Stimulated activated naive CD4-positive, alpha-beta T cell treated with Interleukin-2 at 50 U/mL for 16 hours (primary cell): Measurements from ENCODE around the gene ASAH2.
"Not testable (repeated sequence)": the region's sequence is repeated elsewhere in the genome, so short reads cannot be mapped to it uniquely, and the experiment has no call there.

ENCODE experiments used
- DNase-seq: peaks from one replicate; lab custom pipeline; 2025; lab: John Stamatoyannopoulos, UW

ASAH2 gene

DNA sequence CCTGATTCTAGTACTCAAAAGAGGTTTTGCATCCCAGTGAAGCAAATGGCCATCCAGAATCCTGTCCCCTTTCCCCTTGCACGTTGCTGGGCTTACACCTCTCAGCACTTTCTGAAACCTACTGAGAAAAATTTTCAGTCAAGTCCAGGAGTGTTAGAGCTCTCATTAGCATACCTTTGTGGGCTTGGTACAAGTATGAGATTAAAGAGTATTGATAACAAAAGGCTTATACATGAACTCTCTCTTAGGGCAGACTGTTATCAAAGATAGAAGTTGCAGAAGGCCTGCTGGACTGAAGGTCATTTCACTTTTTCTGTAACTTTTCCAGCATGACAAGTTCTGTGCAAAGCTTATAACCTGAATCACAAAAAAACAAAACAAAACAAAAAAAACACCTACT, at the start of gene ASAH2:
Gene ASAH2 (minus strand): TSS at position 123 of the 400 bp plus-strand sequence. CDS start 2,906 bp downstream, outside the sequence.
- no peak for DNase-seq

DNA sequence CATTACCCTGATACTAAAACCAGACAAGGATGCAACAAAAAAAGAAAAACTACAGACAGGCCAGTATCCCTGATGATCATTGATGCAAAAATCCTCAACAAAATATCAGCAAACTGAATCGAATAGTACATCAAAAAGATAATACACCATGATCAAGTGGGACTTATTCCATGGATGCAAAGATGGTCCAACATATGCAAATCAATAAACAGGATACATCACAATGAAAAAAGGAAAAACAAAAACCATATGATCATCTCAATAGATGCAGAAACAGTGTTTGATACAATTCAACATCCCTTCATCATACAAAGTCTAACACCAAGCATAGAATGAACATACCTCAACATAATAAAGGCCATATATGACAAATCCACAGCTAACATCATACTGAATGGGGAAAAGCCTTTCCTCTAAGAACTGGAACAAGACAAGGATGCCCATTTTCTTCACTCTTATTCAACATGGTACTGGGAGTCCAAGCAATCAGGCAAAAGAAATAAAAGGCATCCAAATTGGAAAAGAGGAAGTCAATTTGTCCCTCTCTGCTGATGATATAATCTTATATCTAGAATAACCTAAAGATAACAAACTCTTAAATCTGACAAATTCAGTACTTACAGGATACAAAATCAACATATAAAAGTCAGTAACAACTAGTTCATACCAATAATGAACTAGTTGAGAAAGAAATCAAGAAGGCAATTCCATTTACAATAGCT, 48.8 kb upstream of the ASAH2 start:
- no peak for DNase-seq

DNA sequence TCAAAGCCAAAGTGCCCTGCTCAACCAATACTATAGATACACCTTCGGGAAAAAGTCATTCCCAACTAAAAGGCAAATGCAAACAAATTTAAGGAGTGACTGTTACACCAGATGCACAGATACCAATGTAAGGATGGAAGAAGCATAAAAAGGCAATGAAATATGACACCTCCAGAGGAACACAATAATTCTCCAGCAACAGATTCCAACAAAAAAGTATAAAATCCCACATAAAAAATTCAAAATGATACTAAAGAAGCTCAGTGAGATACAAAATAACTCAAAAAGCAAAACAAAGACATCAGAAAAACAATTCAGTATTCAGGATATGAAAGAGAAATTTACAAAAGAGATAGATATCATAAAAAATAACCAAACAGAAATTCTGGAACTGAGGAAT, 44.1 kb upstream of the ASAH2 start:
- no peak for DNase-seq

DNA sequence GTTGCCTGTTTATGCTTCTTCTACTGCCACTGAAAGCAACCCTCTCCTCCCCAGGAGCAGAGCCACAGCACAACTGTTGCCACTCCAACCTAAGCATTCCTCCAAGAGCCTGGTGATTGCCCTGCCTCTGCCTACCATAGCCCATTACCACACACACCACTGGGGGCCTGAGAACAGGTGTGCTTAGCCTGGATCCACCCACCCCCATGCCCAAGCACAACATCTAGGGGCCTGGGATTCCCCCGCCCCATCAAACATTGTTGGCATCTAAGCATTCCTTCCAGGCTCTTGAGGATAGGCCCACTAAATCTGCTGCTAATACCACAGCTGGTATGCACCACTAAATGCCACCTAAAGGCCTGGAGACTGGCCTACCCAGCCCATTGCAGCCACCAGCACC, 43.3 kb upstream of the ASAH2 start:
- no peak for DNase-seq

DNA sequence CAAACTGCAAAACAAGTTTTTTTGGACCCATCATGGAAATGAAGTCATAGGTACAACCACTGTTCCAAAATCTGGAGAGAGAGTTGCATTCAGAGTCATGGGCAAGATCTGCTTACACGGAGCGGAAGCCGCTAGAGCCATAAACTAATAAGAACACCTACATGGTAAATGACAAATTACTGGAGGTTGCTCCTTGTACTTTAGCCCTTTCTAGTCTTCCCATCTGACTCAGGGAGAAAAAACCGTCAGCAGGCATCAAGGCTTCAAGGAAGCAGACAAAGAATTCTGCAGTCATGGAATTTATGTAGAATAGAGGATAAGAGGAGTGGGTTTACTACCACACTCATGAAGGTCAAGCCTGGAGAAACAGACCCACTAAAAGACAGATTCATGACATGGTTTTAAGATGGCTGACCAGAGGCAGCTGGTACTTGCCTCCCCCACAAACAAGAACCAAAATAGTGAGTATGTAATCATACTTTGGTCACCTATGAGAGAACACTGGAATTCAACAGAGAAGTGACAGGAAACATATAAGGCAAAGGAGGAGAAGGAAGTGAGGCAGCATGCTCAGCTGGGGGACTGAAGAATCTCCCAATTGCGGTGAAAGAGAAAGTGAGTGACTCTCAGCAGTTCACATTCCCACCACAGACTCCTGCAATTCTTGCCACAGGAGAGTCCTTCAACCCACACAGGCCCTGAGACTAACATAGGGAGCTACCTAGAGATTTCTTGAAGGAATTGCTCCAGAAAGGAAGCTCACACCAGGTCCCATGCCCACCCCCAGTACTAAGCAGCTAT, 42.4 kb upstream of the ASAH2 start:
- DNase-seq: no peak

DNA sequence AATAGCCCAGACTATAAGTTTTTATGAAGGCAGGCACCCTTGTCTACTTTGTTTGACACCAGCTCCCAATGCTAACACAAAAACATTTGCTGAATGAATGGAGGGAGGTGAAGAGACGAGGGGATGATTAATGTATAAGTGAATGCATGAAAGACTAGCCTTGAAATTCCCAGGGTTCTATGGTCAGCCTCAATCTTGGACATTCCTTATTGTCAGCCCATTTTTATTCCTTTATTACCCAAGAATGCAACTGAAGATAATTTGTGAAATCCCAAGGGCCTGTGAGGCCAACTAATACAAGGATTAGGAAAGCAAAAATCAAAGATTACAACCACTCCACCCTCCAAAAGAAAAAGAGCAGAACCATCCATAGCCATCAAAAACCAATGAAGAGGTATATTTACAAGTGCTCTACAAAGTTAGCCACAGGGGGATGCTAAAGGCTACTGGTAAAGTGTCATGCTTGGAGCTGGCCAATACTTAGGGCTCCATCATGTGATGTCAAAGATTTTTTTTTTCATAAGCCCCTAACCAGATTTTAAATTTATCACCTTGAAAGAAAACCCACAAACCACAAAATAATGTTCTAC, 40.0 kb upstream of the ASAH2 start:
- DNase-seq: no peak

DNA sequence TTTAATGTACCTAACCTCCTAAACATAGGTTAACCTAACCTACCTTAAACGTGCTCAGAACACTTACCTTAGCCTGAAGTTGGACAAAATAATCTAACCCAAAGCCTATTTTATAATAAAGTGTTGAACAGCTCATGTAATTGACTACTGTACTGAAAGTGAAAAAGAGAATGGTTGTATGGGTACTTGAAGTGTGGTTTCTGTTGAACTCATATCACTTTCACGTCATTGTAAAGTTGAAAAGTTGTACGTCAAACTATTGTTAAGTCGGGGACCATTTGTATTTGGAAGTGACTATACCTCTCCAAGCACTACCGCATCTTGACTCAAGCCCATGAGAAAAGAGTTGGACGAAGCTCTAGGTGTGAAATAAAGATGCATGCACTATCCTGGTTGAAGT, 37.9 kb upstream of the ASAH2 start:
- no peak for DNase-seq

DNA sequence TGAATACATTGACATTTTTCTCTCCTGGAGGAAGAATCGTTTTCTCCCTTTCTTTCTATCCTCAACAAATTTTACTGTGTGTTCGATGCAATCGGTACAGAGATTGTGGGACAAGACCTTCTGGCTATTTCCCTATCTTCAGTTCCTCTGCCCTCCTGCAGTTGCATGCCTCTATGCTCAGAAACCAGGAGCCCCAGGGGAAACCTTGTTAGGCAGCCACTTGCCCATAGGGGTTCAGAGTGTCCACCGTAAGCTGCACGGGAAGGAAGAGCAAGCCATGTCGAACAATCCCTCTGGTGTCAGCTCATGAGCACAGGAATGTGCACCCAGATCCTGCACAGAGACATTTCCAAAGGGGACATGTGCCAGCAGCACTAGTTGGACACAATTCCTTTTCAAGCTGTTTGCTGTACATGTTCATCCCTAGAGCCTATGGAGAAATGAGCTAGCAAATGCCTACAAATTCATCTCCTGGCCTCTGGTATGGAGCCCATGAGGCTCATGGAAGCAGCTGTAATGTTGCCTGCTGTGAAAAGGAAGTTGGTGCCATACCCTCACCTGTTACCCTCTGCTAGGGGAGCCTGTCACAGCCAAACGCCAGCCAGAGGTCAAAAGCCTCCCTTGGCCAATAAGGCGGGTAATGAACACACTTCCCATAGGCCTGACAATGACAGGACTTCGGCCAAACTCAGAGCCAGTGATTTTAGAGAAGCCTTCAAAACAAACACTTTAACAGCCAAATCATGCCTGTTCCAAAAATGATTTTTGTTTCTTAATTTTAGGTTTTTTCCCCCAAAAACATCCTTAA, 35.9 kb upstream of the ASAH2 start:
- DNase-seq: no peak

DNA sequence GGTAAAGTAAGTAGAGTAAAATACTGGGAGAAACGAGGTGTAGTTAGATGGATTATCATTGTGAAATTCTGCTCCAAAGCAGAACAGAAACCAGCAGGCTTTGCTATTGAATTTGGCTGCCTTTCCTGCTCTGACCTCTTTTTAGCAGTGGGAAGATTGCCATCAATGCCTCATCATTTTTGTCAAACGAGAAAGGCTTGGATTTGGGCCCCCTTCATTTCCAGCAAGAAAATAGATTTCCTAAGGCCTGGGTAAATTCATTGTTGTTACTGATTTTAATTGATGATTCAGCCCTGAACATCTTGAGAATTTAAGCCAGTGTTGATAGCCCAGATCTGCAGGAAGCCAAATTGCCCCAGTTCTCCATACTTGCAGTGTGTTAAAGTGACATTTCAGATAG, 35.2 kb upstream of the ASAH2 start:
- DNase-seq: no peak

DNA sequence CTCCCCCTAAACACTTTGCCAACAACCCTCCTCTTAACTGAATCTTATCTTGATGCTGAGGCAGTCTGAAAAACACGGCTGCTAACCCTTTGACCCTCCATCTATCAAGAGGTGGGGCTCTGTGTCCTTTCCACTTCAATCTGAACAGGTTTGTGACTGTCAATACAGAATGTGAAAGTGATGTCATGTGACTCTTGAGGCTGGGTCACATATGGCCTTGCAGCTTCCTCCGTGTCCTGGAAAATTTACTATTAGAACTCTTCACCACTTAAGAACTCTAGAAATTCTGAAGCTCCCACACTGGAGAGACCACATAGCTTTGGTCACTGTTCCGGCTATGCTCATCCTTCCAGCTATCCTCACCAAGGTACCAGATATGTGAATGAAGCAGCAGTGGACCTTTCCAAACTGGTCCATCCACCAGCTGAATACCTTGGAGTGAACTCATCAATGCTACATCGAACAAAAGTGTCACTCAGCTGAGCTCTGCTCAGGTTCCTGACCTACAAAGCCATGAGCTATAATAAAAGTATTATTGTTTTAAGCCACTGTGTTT, 30.7 kb upstream of the ASAH2 start:
- DNase-seq: no peak

DNA sequence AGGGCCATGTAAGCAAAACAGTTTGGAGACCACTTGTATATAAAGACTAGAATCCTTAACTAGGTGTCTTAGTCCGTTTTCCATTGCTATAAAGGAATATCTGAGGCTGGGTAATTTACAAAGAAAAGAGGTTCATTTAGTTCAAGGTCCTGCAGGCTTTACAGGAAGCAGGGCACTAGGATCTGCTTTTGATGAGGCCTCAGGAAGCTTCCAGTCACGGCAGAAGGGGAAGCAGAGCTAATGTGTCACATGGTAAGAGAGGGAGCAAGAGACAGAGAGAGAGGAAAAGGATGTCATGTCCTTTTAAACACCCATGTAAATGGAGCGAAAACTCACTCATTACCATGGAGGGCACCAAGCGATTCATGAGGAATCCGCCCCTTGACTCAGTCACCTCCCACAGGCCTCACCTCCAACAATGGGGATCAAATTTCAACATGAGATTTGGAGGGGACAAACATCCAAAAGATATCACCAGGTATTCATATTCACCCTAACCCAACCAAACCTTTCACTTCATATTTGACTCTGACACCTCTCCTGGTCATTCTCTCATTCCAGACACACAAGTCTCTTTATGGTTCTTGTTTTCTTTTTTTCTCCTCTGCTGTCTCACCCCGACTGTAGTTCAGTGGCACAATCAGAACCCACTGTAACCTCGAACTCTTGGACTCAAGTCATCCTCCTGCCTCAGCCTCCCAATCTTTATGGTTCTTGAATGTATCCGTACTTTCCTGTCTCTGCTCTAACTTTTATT, 30.1 kb upstream of the ASAH2 start:
- DNase-seq: no peak

DNA sequence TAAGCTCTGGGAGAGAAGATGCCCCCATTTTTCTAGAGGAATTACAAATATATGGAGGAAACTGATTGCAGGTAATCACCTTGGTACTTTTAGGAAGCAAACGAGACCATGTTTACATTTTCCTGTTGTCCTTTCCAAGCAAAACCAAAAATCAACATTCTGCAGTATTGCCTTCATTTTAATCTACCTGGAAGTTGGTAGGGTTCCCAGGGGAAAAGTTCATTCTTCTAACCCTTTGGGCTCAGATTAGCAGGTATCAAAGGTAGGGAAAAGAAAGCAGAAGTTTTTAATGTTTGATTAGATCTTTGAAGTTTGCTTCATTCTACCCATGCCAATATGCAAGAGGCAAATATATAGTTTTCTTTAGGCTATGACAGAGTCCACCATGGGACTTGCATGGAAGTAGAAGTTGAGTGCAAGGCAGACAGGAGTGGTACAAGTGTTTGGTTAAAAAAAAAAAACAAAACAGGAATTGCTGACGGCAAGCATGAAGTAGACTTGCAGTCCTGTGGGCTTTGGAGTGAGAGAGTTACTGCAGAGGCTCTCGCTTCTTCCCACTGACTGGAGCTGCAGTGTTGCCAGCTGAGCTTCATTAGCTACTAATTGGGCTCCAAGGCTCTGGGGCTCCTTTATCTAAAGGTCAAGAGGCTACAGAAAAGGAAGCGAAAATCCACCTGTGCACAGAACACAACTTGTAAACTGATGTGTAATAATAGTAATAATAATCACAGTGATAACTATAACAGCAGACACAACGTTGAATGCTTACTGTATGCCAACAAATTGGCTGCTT, 28.9 kb upstream of the ASAH2 start:
- no peak for DNase-seq

DNA sequence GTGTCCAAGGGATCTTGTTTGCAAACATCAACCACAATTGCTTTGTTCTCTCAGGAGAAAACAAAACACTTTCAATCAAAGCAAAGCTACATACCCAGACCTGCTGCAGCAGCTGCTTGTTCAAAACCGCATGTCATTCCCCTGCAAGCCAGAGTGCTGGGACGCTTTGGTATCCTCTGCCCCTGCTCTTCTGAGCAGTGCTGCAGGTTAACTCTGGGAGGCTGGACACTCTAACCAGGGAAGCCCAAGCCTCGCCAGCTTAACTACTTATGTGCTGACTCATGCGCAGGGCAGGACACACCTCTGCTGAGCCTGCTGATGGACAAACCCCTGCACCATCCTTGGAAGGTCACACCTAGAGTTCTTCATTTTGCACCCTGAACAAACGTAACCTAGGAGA, 28.2 kb upstream of the ASAH2 start:
- no peak for DNase-seq

DNA sequence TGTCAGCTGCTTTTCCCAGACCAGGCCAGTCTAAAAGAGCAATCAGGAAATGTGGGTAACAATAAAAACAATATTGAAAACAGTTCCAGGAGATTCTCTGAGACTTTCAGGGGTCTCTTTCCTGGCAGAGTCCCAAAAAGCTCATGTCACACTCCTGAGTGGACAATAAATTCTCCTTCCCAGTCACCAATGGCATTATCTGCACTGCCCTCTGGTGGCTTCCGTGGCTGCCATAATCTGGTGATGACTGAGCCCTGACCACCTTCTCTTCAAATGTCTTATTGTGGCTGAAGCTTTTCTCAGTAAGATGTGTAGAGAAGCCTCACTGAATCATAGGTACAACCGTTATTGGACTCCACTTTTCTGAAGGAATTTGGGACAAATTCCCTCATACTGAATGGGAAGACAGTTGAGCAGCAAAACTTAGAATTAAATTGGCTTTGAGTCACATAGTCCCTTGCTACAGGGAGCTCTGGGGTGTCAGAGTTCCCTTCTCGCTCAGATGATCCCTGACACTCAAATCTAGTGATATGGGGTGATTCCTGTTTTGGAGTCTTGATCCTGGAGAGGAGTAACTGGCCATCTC, 24.4 kb upstream of the ASAH2 start:
- DNase-seq: no peak

DNA sequence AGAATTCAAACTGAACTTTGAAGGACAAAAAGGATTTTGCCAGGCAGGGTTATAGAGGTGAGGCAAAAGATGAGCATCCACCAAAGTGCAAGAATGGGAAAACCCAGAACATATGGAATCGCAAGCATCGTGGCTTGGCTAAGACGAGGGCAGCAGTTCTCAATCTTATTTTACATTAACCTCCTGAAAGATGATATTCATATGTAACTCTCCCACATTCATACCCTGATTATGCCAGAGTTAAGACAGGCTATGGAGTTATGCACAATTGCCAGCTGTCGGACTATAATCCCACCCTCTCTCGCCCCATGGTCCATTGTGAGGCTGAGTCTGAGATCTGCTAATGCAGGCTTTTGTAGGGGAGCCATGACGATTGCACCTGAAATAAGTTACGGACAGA, 21.2 kb upstream of the ASAH2 start:
- DNase-seq: no peak

DNA sequence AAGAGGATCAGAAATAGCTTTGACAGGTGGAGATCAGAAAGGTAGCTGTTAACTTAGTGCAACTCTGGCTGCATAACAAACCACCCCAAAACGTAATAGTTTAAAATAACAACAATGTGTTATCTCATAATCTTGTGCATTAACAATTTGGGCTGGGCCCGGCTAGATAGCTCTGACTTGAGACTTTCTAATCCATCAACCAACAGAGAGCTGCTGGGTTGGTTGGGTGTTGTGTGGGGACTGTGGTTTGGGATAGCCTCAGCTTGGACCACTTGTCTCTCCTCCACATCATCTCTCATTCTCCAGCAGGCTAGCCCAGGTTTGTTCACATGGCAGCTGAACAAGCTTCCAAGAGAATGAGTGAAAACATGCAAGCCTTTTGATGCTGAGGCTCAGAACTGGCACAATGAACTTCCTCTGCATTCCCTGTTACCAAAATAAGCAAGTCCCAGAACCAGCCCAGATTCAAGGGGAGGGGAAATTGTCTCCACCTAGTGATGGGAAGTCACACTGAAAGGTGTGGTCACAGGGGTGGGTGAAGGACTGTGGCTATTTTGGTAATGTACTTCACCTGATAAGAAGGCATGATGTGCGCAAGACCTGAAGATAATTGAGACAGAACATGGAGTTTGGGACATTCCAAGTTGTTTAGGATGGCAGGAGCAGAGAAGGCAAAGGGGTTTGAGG, 20.4 kb upstream of the ASAH2 start:
- no peak for DNase-seq

DNA sequence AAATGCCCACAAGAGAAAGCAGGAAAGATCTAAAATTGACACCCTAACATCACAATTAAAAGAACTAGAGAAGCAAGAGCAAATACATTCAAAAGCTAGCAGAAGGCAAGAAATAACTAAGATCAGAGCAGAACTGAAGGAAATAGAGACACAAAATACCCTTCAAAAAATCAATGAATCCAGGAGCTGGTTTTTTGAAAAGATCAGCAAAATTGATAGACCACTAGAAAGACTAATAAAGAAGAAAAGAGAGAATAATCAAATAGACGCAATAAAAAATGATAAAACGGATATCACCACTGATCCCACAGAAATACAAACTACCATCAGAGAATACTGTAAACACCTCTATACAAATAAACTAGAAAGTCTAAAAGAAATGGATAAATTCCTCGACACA, 16.6 kb upstream of the ASAH2 start:
- DNase-seq: not testable (repeated sequence)

DNA sequence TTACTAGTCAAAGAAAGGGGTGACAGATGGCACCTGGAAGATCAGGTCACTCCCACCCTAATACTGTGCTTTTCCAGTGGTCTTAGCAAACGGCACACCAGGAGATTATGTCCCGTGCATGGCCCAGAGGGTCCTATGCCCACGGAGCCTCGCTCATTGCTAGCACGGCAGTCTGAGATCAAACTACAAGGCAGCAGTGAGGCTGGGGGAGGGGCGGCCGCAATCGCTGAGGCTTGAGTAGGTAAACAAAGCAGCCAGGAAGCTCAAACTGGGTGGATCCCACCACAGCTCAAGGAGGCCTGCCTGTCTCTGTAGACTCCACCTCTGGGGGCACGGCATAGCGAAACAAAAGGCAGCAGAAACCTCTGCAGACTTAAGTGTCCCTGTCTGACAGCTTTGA, 11.3 kb upstream of the ASAH2 start:
- DNase-seq: not testable (repeated sequence)

DNA sequence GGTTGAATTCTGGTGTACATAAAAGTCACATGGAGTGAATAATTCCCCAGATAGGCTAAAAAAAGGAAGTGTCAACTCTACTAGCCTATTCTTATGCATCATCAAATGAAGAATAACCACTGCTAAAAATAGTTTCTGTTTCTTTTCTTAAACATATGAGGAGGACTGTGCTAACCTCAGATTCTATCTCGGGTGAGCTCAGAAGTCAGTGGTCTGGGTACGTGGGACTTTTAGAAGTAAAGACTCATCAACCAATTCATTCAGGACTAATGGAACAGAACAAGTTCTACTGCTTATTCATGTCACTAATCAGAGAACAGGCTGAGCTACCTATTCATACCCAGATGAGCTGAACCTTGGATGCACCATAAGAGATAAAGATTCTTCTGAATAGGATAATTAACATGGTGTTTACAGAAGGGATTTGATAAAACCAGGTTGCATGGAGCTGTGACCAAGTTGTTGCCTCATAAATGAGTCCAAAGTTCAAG, 9.5 kb upstream of the ASAH2 start:
- no peak for DNase-seq
